Activated B cell treated with CpG ODN at 0.5 μM for 24 hours (primary cell): Measurements from ENCODE around the gene BSND. TPM values are rescaled to one million over a fixed set of nuclear protein-coding genes. Genes with fewer than 3 reads are reported as not detected.
A peak's percentile ranks its signal among the peaks of the same experiment; 100 is the strongest.
"Not testable (repeated sequence)": the region's sequence is repeated elsewhere in the genome, so short reads cannot be mapped to it uniquely, and the experiment has no call there.

Source experiments
- ATAC-seq: fragments of 200-7000 bp; cut with Tn5 transposase; one replicate; pipeline ENCODE4 v1.10.0; 2021; ENCODE audit warnings: low read depth, mild to moderate bottlenecking, moderate library complexity
- CTCF ChIA-PET: fragments of 350-600 bp; sonication (Branson Sonifier 250); formaldehyde crosslinking; loops from one replicate; lab custom pipeline; 2021; ENCODE audit warnings: antibody characterized with exemption; lab: Charles Lee
- POLR2A ChIA-PET: fragments of 350-600 bp; sonication (Branson Sonifier 250); formaldehyde crosslinking; loops from one replicate; lab custom pipeline; 2021; ENCODE audit warnings: antibody characterized with exemption; lab: Charles Lee
- DNase-seq: peaks from one replicate; pipeline ENCODE4 v3.0.0; 2022
- H3K27ac Mint-ChIP-seq: one replicate; pipeline ENCODE4 v1.8.0; 2020; ENCODE audit warnings: mixed read lengths
- H3K27me3 Mint-ChIP-seq: one replicate; pipeline ENCODE4 v1.8.0; 2021; ENCODE audit warnings: mixed read lengths
- H3K36me3 Mint-ChIP-seq: one replicate; pipeline ENCODE4 v1.8.0; 2021; ENCODE audit warnings: low read depth, mixed read lengths
- H3K4me1 Mint-ChIP-seq: one replicate; pipeline ENCODE4 v1.8.0; 2021; ENCODE audit warnings: mixed read lengths
- H3K4me3 Mint-ChIP-seq: one replicate; pipeline ENCODE4 v1.8.0; 2020; ENCODE audit warnings: mild to moderate bottlenecking, mixed read lengths
- H3K9me3 Mint-ChIP-seq: one replicate; pipeline ENCODE4 v1.8.0; 2020; ENCODE audit warnings: mixed read lengths
- intact Hi-C: fragments of 100-400 bp; cut with micrococcal nuclease; formaldehyde crosslinking; loops from one replicate; pipeline ENCODE4 v1.15.1; 2024
- total RNA-seq: library from RNA; stranded (reverse); gene quantifications from 2 replicates; pipeline ENCODE4 v1.2.3, GENCODE V29; 2022
- TF ChIP-seq, protein P1 (sequence below): fragments of 200-600 bp; IDR thresholded peaks from one replicate; pipeline ENCODE4 v1.8.0; 2022; ENCODE audit warnings: antibody characterized with exemption, mild to moderate bottlenecking

BSND gene
- total RNA-seq, 1 donor from 2014 or later: not detected

DNA sequence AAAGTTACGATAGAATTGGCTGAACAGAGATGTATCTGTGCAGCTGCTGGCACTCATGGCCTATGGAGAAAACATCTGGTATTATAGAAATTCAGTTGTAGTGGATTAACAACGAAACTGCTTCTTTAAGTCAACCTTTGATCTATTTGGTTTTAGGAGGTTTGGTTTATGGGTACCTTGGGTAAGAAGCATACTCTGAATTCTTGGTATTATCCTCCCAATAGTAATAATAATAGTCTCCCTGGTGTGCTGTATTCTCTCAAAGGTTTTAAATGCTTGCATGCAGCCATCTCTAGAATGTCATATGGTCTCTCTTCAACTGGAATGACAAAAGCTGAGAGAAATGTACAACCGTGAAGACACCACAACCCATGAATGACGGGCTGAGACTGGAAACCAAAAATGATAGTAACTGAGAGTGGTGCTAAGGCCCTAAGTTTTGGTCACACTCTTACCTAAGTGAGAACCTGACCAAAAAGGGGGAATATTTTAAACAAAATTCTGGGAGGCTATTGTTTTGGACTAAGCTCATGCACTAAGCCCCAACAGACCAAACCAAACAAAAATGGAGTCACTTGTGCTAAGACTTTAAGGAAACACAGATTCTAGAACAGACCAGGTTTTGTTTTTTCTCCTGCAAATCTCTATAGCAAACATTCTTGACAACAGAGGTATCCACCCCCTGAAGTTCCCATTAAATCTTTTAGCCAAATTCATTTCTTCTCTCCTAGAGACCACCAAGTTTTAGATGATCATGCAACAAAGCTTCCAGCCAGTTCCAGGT is 35.9 kb upstream of the BSND start:
- POLR2A ChIA-PET: no interaction called here
- CTCF ChIA-PET: interaction anchor here (1.3 kb wide), 1 partner anchor 18 kb away, joined by 3 read pairs; no protein-coding TSS in a partner anchor
- no peak for DNase-seq
- no peak overlapping the region for H3K27ac Mint-ChIP-seq
- intact Hi-C loops: no loop called here
- H3K27me3 Mint-ChIP-seq: no peaks in the 10 kb centered on the region
- H3K9me3 Mint-ChIP-seq: peaks cover 5% of the 10 kb centered on the region
- TF ChIP-seq, protein P1, sequence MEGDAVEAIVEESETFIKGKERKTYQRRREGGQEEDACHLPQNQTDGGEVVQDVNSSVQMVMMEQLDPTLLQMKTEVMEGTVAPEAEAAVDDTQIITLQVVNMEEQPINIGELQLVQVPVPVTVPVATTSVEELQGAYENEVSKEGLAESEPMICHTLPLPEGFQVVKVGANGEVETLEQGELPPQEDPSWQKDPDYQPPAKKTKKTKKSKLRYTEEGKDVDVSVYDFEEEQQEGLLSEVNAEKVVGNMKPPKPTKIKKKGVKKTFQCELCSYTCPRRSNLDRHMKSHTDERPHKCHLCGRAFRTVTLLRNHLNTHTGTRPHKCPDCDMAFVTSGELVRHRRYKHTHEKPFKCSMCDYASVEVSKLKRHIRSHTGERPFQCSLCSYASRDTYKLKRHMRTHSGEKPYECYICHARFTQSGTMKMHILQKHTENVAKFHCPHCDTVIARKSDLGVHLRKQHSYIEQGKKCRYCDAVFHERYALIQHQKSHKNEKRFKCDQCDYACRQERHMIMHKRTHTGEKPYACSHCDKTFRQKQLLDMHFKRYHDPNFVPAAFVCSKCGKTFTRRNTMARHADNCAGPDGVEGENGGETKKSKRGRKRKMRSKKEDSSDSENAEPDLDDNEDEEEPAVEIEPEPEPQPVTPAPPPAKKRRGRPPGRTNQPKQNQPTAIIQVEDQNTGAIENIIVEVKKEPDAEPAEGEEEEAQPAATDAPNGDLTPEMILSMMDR: no peak
- H3K4me1 Mint-ChIP-seq: peaks cover 10% of the 10 kb centered on the region
- ATAC-seq: no peak
- H3K36me3 Mint-ChIP-seq: no peaks in the 10 kb centered on the region
- H3K4me3 Mint-ChIP-seq: no peak overlapping the region

DNA sequence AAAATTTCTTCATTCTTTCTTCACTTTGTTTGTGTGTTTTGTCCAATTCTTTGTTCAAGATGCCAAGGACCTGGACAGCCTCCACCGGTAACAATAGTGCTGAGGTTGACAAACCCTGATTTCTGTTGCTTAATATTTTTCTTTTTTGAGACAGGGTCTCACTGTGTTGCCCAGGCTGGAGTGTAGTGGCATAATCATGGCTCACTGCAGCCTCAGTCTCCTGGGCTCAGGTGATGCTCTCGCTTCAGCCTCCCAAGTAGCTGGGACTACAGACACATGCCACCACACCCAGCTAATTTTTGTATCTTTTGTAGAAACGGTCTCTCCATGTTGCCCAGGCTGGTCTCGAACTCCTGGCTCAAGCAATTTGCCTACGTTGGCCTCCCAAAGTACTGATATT is 34.9 kb upstream of the BSND start:
- ATAC-seq, H3K27me3 Mint-ChIP-seq, DNase-seq, H3K27ac Mint-ChIP-seq, H3K9me3 Mint-ChIP-seq, H3K36me3 Mint-ChIP-seq, CTCF ChIA-PET, H3K4me3 Mint-ChIP-seq, POLR2A ChIA-PET, intact Hi-C loops: not testable (repeated sequence)
- peaks cover 10% of the 10 kb centered on the region for H3K4me1 Mint-ChIP-seq

DNA sequence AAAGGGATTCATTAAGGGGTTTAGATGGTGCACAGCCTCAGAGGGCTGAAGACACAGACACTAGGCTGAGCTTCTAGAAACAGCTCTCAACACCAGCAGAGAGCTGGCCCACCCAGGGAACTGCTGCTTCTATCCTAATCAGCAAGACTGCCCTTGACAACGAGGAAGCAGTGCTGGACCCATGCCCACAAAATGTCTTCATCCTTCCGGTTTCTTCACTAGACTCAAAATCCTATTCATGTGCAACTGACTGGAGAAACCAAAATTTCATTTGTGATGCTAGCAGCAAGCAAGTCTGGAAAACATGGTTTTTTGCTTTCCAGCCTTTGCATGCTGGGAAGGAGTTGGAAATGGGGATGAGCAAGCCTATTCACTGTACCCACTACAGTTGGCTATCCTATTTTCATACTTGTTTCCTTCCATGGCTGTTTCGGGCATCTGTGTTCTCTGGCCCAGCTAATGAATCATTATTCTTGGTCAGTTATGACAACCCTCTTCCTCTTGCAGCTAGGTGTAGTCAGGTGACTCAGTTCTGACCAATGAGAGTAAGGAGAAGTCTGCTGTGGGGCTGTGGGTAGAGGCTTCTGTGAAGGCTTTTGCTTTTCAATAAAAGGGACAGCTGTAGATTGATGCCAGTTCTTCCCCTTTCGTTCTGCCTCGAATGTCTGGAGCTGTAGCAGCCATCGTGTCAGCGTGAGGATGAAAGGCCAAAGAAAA is 33.0 kb upstream of the BSND start:
- POLR2A ChIA-PET: no interaction called here
- intact Hi-C loops: no loop called here
- Mint-ChIP-seq H3K4me1 (peaks cover 10% of the 10 kb centered on the region), H3K27me3 (peaks cover 7% of the 10 kb centered on the region), H3K4me3 (peak overlapping the region; percentile 40), H3K9me3 (no peaks in the 10 kb centered on the region), H3K36me3 (no peaks in the 10 kb centered on the region), H3K27ac (no peak overlapping the region)
- TF ChIP-seq, protein P1: no peak
- no peak for DNase-seq
- ATAC-seq: peak; percentile 87
- CTCF ChIA-PET: interaction anchor here (0.8 to 1.0 kb wide), 2 partner anchors 15 to 20 kb away, joined by 3 to 4 read pairs; no protein-coding TSS in a partner anchor

DNA sequence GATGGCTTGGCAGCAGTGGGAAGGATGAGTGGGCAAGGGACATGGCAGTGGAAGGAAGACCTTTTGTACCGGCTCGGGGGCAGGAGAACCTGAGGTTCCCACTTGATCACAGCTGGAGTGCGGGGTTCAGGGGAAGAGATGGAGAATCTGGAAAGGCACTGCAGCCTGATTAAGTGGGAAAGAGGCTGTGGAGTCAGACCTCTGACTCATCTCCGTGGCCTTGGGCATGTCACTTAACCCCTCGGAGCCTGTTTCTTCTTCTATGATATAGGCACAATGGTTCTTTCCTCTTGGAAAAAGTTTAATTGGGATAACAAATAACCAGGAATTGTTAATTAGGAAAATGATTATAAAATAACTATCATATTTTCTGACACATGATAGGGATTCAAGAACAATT is 31.4 kb upstream of the BSND start:
- H3K36me3 Mint-ChIP-seq: no peaks in the 10 kb centered on the region
- peaks cover 7% of the 10 kb centered on the region for H3K27me3 Mint-ChIP-seq
- peaks cover 15% of the 10 kb centered on the region for H3K4me1 Mint-ChIP-seq
- intact Hi-C loops: no loop called here
- no peak for ATAC-seq
- TF ChIP-seq, protein P1: no peak
- no peak overlapping the region for H3K4me3 Mint-ChIP-seq
- H3K27ac Mint-ChIP-seq: no peak overlapping the region
- no peak for DNase-seq
- CTCF ChIA-PET: no interaction called here
- no peaks in the 10 kb centered on the region for H3K9me3 Mint-ChIP-seq
- POLR2A ChIA-PET: no interaction called here

DNA sequence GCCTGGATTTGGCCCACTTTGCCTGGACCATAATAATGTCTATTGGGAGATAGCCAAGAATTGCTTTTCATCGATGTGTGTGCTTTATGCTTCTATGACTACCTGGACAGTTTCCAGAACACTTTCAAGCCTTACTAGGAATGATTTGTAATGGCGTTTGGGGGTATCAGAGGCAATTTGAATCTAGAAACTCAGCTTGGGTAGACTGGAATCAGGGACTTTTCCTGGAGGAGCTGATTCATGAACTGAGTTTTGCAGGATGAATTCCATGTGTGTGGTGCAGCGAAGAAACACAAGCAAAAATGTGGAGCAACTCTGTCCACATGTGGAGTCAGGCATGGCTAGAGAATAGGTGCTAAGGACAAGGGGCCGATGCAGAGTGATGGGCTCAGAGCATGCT is 30.2 kb upstream of the BSND start:
- ChIA-PET CTCF (no interaction called here), POLR2A (no interaction called here)
- Mint-ChIP-seq H3K27ac (no peak overlapping the region), H3K27me3 (peaks cover 14% of the 10 kb centered on the region), H3K9me3 (no peaks in the 10 kb centered on the region), H3K36me3 (no peaks in the 10 kb centered on the region), H3K4me3 (no peak overlapping the region), H3K4me1 (peaks cover 15% of the 10 kb centered on the region)
- ATAC-seq (no peak), DNase-seq (no peak)
- intact Hi-C loops: no loop called here
- TF ChIP-seq, protein P1: no peak
